Right renal pelvis (tissue), 4 donors: ENCODE data around the gene NFXL1. TPM values are rescaled to one million over a fixed set of nuclear protein-coding genes. Genes with fewer than 3 reads are reported as not detected.

ENCODE experiments used
- DNase-seq, 4 donors: peaks; one replicate each; pipeline ENCODE4 v3.0.0-alpha.2; 2013; ENCODE audit warnings: low read depth in 4 of 4, low spot score in 3 of 4, missing footprints in 1 of 4
- polyA plus RNA-seq, 4 donors: library from polyadenylated mRNA; unstranded; fragments of 120-200 nt; gene quantifications; one replicate each; pipeline ENCODE4 v1.2.1, GENCODE V29; 2013; ENCODE audit not compliant: insufficient read length in 4 of 4

Gene NFXL1
- polyA plus RNA-seq, 4 donors: 22.7 to 29.5 (median 25.8) TPM

- DNase-seq: peak; percentile 61 to 77 (median 72)
Observed at GRCh38 chr4:47836641-47837093, 77.7 kb downstream of the NFXL1 start.

GRCh38 chr4:47835494-47835893 is 78.9 kb downstream of the NFXL1 start:
- no peak for DNase-seq

- no peak for DNase-seq
Observed at GRCh38 chr4:47831026-47831679, 83.2 kb downstream of the NFXL1 start.

- no peak for DNase-seq
Observed at GRCh38 chr4:47830265-47831025, 83.9 kb downstream of the NFXL1 start.

- no peak for DNase-seq
Observed at GRCh38 chr4:47829438-47829837, 84.9 kb downstream of the NFXL1 start.

GRCh38 chr4:47827343-47828047 is 86.9 kb downstream of the NFXL1 start:
- DNase-seq: no peak

- DNase-seq: peak in 1 of 4 donors; percentile 62
Observed at GRCh38 chr4:47824840-47825239, 89.5 kb downstream of the NFXL1 start.

- no peak for DNase-seq
Observed at GRCh38 chr4:47819178-47819577, 95.2 kb downstream of the NFXL1 start.

GRCh38 chr4:47817275-47817674 is 97.1 kb downstream of the NFXL1 start:
- DNase-seq: no peak

- DNase-seq: no peak
Observed at GRCh38 chr4:47816748-47817147, 97.6 kb downstream of the NFXL1 start.

- DNase-seq: no peak
Observed at GRCh38 chr4:47814618-47815295, 99.6 kb downstream of the NFXL1 start.

GRCh38 chr4:47809654-47810203 is 104.7 kb downstream of the NFXL1 start:
- DNase-seq: no peak

- no peak for DNase-seq
Observed at GRCh38 chr4:47804598-47804997, 109.8 kb downstream of the NFXL1 start.

GRCh38 chr4:47801481-47802002 is 112.8 kb downstream of the NFXL1 start:
- no peak for DNase-seq

- no peak for DNase-seq
Observed at GRCh38 chr4:47798165-47798564, 116.2 kb downstream of the NFXL1 start.

Other genes with a start within 250 kb of the NFXL1 start
- gene CORIN, start 76.5 kb downstream of the NFXL1 start, polyA plus RNA-seq: 1 to 10 TPM; 4.2 to 5.8 (median 4.9) TPM
- gene CNGA1, start 102.1 kb upstream of the NFXL1 start, polyA plus RNA-seq: 1 to 10 TPM; 2.5 to 8.0 (median 3.2) TPM
- 10 to 100 TPM in 3 of 4 donors, 1 to 10 TPM in 1; 8.7 to 13.9 (median 11.6) TPM for gene NIPAL1, start 102.2 kb upstream of the NFXL1 start, polyA plus RNA-seq
- gene TXK, start 219.7 kb upstream of the NFXL1 start, polyA plus RNA-seq: 1 to 10 TPM; 1.4 to 3.4 (median 2.3) TPM